Esophagus squamous epithelium (tissue), 4 donors: Measurements from ENCODE around the gene EPB42.

Source experiments
- CTCF ChIP-seq, 6 experiments: fragments of 450-650 bp in 4 of 6; fragments of 200-600 bp in 2 of 6; sonication (generic) in 2 of 6; IDR thresholded peaks; one replicate each; pipeline ENCODE4 v1.5.1; 2016 to 2019; ENCODE audit warnings: antibody characterized with exemption in 6 of 6, mild to moderate bottlenecking in 4 of 6, moderate library complexity in 4 of 6
- POLR2A ChIP-seq, 4 donors: fragments of 450-650 bp; IDR thresholded peaks; one replicate each; pipeline ENCODE4 v1.6.1; 2017; ENCODE audit warnings: antibody characterized with exemption in 4 of 4, mild to moderate bottlenecking in 4 of 4, moderate library complexity in 3 of 4

- TF ChIP-seq POLR2A (IDR thresholded peaks at IDR 0.05) (no peak), CTCF (IDR thresholded peaks at IDR 0.05) (no peak)
Observed at GRCh38 chr15:43238671-43239131, 17.9 kb upstream of the EPB42 start.
